ENCODE measurements around the gene SVOP.
"Not testable (repeated sequence)": the region's sequence is repeated elsewhere in the genome, so short reads cannot be mapped to it uniquely, and the experiment has no call there.

The SVOP gene

GRCh38 chr12:109020796-109021380, at the start of gene SVOP:
Gene SVOP, minus strand, starts transcription at chr12:109021068. Its CDS starts 200 bp downstream, at chr12:109020868.
- DNase-seq = peak; percentile 97

DNA sequence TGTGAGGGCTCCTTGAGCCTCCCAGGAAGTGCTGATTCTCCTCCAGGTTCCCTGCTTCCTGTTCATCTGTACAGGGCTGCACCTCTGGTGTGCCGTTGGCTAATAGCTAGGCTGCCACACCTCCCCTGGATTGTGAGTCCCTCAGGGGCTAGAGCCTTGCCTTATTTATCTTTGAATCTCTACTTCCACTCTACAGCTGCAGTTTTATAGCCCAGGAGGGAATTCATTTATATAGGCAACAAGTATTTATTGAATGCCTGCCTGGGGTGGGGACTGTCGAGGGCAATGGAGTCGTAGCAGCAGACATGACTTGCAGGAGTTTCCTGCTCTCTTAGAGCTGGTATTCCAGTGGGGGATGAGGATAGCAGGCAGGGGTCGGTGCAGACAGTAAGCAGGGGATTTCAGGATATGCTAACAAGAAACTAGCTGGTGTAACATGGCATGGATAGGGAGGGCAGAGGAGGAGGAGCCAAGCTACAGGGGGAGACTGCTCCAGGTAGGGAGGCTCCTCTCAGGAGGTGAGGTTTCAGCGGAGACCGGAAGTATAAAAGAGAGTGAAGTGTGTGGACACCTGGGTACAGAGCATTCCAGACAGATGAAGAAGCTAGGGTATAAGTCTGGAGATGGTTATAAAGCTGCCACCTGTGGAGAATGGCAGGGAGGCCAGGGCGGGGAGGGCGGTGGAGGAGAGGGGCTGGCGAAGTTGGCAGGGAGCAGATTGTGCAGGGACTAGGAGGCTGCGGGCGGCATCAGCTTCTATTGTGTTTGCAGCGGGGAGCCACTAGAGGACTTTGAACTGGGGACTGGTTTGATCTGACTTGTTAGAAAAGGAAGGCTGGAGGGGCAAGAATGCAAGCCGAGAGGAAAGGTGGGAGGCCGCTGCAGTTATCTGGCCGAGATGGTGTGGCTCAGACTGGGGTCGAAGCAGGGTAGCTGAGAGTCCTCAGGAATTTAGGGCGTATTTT, 48.7 kb upstream of the SVOP start:
- DNase-seq = no peak

GRCh38 chr12:109065853-109066193, 45.0 kb upstream of the SVOP start:
- no peak for DNase-seq

- DNase-seq = no peak
These were observed 44.4 kb upstream of the SVOP start for GRCh38 chr12:109065154-109065852.

DNA sequence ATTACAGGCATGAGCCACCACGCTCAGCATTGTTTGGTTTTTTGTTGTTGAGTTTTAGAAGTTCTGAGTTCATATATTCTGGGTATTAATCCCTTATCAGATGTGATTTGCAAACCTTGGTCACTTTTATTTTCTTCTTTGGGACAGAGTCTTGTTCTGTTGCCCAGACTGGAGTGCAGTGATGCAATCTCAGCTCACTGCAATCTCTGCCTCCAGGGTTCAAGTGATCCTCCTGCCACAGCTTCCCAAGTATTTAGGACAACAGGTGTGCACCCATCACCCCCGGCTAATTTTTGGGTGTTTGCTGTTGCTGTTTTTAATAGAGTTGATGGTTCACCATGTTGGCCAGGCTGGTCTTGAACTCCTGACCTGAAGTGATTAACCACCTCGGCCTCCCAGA, 43.3 kb upstream of the SVOP start:
- no peak for DNase-seq

GRCh38 chr12:109058773-109059172, 37.9 kb upstream of the SVOP start:
- DNase-seq = no peak

- DNase-seq = no peak
These were observed 36.5 kb upstream of the SVOP start for GRCh38 chr12:109057376-109057775.

GRCh38 chr12:109056891-109057290, 36.0 kb upstream of the SVOP start:
- no peak for DNase-seq

- no peak for DNase-seq
These were observed 33.7 kb upstream of the SVOP start for GRCh38 chr12:109054520-109054919.

DNA sequence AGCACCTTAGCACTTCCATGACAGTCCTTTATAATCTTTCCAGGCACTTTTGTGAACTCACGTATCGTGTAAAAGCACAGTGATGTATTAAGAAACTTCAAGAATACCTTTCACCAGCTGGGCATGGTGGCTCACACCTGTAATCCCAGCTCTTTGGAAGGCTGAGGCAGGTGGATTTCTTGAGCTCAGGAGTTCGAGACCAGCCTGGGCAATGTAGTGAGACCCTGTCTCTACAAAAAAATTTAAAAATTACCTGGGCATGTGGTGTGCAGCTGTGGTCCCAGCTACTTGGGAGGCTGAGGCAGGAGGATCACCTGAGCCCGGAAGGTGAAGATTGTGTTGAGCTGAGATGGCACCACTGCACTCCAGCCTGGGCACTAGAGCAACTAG, 33.3 kb upstream of the SVOP start:
- not testable (repeated sequence) for DNase-seq

DNA sequence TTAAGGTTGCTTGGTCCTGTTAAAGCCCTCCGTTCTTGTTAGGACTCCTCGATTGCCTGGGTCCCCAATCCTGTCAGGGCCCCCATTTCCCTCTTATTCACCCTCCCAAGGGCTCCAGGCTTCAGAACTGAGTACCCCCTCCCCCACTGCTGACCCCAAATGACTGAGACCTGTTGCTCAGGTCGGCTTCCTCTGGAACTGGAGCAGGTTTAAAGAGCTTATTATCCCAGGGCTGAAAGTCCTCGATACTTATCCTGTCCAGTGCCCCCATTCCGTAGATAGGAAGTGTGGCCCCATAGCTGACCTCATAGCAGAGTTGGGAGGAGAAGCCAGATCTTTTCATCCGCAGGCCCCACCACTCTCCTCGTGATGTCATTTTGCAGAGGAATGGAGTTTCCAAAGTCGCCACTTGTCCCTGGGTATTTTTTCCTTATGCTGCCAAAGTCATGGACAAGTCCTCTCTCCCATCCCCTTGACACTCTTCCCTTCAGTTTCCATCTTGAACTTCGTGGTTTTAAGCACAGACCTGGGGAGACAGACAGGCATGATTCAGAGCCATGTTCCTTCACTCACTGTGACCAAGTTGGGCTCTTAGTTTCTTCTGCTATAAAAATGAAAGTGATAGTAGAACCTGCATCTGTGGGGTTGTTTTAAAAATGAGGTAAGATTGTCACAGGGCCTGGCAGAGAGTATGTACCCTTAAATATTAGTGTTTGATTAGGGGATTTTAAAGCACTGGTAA, 32.7 kb upstream of the SVOP start:
- peak; percentile 45 for DNase-seq

DNA sequence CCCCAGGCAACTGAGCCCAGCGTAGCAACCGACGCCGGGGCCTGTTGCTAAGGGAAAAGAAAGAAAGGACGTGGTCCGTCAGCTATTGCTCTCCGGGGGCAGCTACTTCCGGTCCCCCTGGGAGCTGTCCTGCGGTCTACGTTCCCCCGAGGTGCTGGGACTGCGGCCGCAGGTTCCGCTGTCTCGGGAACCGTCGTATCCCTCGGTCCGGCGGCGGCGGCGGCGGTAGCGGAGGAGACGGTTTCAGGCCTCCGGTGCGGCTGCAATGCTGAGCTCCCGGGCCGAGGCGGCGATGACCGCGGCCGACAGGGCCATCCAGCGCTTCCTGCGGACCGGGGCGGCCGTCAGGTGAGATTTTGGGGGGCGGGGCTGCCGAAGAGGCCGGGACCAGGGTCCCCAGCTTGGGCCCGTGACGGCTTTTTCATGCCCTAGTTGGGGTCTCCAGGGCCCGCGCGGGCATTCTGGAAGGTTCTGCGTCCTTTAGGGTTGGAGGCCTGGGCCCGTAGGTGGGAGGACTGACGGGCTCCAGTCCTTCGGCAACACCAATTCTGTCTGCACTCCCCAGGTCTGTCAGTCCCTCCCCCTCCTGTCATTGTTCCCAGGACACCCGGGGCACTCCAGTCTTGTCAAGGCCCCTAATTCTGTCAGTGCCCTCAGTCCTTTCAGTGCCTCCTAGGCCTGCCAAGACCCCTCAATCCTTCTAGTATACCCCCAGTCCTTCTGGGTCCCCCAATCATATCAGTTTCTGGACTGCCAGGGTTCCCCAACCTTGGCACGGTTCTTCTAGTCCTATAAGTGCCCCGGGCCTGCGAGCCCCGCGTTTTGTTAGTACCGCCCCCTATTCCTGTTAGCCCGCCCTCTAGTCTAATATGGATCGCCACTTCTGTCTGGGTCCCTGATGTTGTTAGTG, 31.8 kb upstream of the SVOP start, which contains the start of gene USP30:
USP30 (plus strand) TSS at position 163 of the 910 bp plus-strand sequence; CDS start at position 266, 103 bp downstream.
- DNase-seq = peak; percentile 91

DNA sequence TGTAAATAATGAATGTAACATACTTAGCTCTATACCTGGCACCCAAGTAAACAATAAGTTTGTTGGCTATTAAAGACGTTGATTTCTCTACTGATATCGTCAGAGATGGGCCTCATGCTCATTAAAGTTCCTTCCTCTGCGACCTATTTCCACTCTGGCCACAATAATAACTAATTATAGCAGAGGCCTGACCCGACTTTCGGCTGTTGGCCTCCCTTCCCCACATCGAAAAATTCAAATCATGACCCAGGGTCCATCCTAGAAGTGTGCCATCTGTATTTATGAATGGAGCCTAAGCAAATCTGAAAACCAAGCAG, 31.2 kb upstream of the SVOP start:
- DNase-seq = no peak

- not testable (repeated sequence) for DNase-seq
These were observed 28.9 kb upstream of the SVOP start for GRCh38 chr12:109049794-109050193.

DNA sequence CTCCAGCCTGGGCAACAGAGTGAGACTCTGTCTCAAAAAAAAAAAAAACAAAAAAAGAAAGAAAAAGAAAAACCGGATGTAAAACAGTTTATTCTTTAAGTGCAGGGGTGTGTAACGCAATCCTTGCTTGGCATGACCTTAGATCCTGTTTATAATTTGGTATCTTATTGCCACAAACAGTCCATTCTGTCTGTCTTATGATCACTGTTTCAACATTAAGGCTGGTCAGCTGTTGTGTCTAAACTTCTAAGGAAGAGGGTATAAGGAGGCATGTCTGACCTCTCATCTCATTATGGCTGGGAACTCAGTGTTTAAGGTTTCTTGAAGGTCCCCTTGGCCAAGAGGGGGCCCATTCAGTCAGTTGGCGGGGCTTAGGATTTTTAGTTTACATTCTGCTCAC, 27.8 kb upstream of the SVOP start:
- DNase-seq = not testable (repeated sequence)

DNA sequence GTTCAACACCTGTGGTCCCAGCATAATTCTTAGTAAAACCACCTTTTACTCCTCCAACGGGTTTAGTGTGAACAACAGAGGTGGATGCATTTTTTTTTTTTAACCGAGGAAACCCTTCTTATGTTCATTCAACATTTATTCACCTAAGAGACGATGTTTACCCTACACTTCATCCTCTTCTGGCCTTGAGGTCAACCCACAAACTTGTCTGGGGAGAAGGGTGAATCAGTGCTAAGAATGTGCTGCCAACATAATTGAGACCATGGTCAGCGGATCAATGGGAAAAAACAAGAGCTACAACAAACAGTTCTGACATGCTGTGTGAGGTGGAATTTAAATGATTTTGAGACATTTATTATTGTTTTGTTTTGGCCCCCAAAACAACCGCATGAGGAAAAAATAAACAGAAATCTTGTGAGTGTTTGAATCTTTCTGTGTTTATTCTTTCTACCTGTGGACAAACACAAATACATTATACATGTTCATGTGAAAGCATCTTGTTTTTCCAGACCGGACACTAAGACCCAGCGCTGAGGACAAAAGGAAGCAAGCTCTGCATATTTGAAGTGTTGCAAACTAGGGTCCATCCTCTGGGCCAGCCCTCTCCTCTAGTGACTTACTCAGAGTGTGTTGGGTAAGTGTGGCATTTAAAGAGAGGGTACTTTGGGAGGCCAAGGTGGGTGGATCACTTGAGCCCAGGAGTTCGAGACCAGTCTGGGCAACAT, 26.4 kb upstream of the SVOP start:
- no peak for DNase-seq

DNA sequence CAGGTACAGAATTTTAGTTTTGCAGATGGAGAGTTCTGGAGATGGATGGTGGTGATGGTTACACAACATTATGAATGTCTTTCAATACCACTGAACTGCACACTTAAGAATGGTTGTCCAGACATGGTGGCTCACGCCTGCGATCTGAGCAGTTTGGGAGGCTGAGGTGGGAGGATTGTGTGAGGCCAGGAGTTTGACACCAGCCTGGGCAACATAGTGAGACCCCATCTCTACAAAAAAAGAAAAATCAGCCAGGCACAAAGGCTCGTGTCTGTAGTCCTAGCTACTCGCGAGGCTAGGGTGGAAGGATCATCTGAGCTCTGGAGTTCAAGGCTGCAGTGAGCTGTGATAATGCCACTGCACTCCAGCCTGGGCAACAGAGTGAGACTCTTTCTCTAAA, 23.4 kb upstream of the SVOP start:
- no peak for DNase-seq

DNA sequence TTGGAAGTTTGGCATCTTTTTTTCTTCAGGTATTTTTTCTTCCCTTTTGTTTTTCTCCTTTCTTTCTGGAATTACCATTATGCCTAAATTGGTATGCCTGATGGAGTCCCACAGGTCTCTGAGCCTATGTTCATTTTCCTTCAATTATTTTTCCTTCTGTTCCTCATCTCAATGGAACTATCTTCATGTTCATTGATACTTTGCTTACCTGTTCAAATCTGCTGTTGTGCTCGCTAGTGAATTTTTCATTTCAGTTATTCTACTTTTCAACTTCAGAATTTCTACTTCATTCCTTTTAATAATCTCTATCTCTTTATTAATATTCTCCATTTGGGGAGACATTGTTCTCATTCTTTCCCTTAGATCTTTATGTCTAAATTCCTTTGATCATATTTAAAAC, 16.1 kb upstream of the SVOP start:
- DNase-seq = no peak

DNA sequence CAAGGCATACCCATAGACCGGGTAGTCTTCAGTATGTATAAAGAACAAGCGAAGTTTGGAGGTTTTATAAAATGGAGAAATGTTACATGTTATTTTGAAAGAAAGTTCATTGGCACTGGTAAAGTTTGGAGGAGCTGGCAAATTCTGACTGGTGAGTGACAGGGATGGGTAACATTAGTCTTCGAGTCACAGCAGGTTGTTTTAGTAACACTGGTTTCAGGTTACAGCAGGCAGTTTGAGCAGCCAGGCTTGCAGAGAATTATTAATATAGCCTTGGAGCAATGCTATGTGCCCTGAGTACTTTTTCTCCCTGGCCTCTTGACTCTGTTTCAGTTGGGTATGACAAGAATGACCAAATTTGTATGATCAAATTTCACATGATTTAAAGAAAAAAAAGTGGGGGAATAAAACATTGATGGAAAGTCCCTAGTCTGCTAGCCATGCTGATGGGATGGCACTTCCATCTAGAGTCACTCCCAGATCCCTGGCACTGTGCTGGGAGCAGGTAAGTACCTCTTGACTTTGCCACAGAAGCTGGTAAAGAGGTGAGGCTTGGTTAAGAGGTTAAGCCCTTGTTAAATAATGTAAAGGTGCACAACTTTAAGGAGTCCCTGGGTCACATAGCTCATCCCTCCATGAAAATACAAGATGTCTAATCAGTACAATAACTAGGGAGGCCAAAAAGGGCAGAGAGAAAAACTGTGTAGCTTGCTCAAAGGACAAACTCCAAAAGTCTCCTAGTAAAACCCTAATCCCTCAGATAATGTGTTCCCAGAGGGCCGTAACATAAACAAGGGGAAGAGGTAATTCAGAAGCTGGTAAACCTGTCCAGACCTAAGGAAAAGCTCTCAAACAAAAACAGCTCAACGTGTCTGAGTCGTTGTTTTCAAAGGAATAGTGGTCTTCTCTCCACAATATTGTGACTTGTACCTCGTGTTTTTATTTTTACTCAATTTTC, 12.7 kb upstream of the SVOP start:
- peak; percentile 19 for DNase-seq

DNA sequence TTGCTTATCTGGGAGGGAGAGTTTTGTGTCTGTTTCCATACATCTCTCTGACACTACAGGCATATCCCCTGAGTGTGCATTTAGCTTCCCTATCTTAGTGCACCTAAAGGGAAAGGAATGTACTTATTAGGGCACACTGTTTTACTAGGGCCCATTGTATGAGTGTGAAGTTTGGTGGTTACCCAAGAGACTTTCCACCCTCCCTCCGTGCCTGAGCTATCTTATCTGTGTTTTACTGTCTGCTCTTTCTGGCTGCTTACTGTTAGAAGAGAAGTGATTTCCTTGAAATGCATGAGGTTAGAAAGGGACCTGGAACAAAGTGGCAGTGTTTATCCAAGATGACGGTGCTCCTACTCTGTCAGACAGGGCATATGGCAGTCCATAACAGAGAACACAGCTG, 8.5 kb upstream of the SVOP start:
- DNase-seq = no peak

All from NCI-H82 (cell line).